HL-60 (cell line): Measurements from ENCODE around the gene PLIN3.

Experiments used
- DNase-seq, 2 experiments: peaks; one replicate each; pipeline ENCODE4 v3.0.0-alpha.2; 2010 to 2020; ENCODE audit warnings: low read depth in 1 of 2, low spot score in 1 of 2
- H3K27ac ChIP-seq: fragments of 250-450 bp; sonication (Bioruptor Pico); replicated peaks from 2 replicates; pipeline ENCODE4 v1.5.1; 2020; ENCODE audit warnings: mild to moderate bottlenecking, moderate library complexity
- H3K27me3 ChIP-seq: fragments of 250-450 bp; sonication (Bioruptor Pico); 2 replicates; pipeline ENCODE4 v1.5.1; 2021; ENCODE audit warnings: mild to moderate bottlenecking, moderate library complexity; ENCODE audit not compliant: insufficient read depth, poor library complexity, severe bottlenecking
- H3K4me3 ChIP-seq: replicated peaks from 2 replicates; pipeline ENCODE4 v1.5.1; 2011; ENCODE audit warnings: mild to moderate bottlenecking, control low read depth, low read length; ENCODE audit not compliant: insufficient read depth
- GABPA ChIP-seq: IDR thresholded peaks from 2 replicates; pipeline ENCODE4 v1.6.1; 2012; ENCODE audit warnings: low read depth
- POLR2AphosphoS5 ChIP-seq: IDR thresholded peaks from 2 replicates; pipeline ENCODE4 v1.6.1; 2012; ENCODE audit warnings: low read depth
- SPI1 ChIP-seq: IDR thresholded peaks from 2 replicates; pipeline ENCODE4 v1.6.1; 2012; ENCODE audit warnings: low read depth, mild to moderate bottlenecking, borderline replicate concordance
- TF ChIP-seq, protein P1 (sequence below): IDR thresholded peaks from one replicate; pipeline ENCODE4 v1.5.1; 2011; ENCODE audit warnings: low read length, control low read depth, inconsistent platforms; ENCODE audit not compliant: insufficient read depth
- TF ChIP-seq, protein P2 (sequence below): IDR thresholded peaks from 2 replicates; pipeline ENCODE4 v1.6.1; 2012; ENCODE audit warnings: low read depth; ENCODE audit not compliant: insufficient replicate concordance

The PLIN3 gene

DNA sequence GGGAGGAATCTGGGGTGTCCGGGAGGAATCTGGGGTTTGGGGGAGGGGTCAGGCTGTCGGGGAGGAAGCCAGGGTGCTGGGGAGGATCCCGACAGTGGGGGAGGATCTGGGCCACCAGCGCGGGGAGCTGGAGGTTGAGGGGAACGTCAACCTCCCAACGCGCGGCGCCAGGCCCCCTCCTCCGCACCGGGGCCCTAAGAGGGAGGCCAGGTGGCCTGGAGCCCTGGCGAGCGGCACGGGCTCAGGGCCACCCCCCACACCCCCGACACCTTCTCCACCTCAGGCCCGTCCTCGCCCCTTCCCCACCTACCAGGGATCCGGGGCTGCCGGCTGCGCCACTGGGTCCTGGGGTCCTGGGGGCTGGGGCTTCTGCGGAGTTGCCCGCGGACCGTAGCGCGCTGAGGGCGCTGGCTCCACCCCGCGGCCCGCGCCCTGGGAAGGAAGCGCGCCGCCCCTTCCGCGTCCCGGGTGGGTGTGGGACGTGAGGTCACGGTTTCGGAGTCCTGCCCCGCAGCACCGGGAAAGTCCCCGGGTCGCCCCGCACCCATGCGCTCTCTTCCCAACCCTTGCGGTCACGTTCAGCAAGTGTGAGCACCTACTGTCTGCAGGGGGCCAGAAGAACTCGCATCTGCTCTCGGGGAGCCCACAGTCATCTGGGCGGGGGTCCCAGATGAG lies 36.0 kb downstream of the PLIN3 start, which contains the start of gene TICAM1:
TICAM1 (minus strand) TSS at position 409 of the 675 bp plus-strand sequence. CDS start 13,335 bp downstream, outside the sequence.
- DNase-seq = peak; percentile 37 to 75

DNA sequence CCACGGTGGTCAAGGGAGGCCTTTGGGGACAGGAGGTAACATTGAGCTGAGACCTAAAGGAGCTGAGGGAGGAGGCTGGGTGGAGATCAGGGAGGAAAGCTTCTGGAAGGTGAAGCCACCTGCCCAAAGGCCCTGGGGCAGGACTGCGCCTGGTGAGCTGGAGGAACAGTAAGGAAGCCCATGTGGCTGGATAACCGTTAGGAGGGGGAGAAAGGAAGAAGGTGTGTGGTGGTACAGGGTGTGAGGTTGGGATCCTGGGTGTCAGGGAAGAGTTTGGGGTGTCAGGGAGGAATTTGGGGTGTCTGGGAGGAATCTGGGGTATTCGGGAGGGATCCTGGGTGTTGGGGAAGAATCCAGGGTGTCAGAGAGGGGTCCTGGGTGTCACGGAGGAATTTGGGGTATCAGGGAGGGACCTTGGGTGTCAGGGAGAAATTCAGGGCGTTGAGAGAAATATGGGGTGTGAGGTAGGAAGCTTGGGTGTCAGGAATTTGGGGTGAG lies 36.6 kb downstream of the PLIN3 start:
- no peak for DNase-seq
- TF ChIP-seq, protein P1, sequence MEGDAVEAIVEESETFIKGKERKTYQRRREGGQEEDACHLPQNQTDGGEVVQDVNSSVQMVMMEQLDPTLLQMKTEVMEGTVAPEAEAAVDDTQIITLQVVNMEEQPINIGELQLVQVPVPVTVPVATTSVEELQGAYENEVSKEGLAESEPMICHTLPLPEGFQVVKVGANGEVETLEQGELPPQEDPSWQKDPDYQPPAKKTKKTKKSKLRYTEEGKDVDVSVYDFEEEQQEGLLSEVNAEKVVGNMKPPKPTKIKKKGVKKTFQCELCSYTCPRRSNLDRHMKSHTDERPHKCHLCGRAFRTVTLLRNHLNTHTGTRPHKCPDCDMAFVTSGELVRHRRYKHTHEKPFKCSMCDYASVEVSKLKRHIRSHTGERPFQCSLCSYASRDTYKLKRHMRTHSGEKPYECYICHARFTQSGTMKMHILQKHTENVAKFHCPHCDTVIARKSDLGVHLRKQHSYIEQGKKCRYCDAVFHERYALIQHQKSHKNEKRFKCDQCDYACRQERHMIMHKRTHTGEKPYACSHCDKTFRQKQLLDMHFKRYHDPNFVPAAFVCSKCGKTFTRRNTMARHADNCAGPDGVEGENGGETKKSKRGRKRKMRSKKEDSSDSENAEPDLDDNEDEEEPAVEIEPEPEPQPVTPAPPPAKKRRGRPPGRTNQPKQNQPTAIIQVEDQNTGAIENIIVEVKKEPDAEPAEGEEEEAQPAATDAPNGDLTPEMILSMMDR = no peak
- TF ChIP-seq, protein P2, sequence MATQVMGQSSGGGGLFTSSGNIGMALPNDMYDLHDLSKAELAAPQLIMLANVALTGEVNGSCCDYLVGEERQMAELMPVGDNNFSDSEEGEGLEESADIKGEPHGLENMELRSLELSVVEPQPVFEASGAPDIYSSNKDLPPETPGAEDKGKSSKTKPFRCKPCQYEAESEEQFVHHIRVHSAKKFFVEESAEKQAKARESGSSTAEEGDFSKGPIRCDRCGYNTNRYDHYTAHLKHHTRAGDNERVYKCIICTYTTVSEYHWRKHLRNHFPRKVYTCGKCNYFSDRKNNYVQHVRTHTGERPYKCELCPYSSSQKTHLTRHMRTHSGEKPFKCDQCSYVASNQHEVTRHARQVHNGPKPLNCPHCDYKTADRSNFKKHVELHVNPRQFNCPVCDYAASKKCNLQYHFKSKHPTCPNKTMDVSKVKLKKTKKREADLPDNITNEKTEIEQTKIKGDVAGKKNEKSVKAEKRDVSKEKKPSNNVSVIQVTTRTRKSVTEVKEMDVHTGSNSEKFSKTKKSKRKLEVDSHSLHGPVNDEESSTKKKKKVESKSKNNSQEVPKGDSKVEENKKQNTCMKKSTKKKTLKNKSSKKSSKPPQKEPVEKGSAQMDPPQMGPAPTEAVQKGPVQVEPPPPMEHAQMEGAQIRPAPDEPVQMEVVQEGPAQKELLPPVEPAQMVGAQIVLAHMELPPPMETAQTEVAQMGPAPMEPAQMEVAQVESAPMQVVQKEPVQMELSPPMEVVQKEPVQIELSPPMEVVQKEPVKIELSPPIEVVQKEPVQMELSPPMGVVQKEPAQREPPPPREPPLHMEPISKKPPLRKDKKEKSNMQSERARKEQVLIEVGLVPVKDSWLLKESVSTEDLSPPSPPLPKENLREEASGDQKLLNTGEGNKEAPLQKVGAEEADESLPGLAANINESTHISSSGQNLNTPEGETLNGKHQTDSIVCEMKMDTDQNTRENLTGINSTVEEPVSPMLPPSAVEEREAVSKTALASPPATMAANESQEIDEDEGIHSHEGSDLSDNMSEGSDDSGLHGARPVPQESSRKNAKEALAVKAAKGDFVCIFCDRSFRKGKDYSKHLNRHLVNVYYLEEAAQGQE = no peak
- no peak overlapping the region for H3K27ac ChIP-seq
- peak overlapping the region; percentile 82 for H3K4me3 ChIP-seq
- H3K27me3 ChIP-seq = no peaks in the 10 kb centered on the region

More for the DNA sequence above, 36.0 kb downstream of the PLIN3 start, which contains the start of gene TICAM1:
- no peaks in the 10 kb centered on the region for H3K27me3 ChIP-seq
- TF ChIP-seq, protein P1 = no peak
- TF ChIP-seq POLR2AphosphoS5 (peak; percentile 54; the same call in 1 of the 2 replicates), GABPA (no peak), SPI1 (no peak; the same call in 1 of the 2 replicates)
- H3K27ac ChIP-seq = peak within 1 kb of the TSS; percentile 63
- peak within 1 kb of the TSS; percentile 82 for H3K4me3 ChIP-seq

DNA sequence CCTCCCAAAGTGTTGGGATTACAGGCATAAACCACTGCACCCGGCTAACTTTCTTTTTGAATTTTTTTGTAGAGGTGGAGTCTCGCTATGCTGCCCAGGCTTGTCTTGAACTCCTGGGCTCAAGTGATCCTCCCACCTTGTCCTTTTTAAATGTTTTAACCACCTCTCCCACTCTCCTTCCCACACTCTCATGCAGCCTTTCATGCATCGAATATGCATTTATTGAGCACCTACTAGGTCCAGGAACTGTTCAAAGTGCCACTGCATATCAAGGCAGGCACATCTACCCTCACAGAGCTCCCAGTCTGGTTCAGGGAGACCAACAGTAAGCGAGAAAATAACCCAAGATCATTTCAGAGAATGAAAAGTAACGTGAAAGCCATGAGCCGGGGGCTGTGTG lies 37.1 kb downstream of the PLIN3 start:
- Histone ChIP-seq H3K27me3 (no peaks in the 10 kb centered on the region), H3K27ac (no peak overlapping the region), H3K4me3 (no peak overlapping the region)
- TF ChIP-seq, protein P2 = no peak
- TF ChIP-seq, protein P1 = no peak
- TF ChIP-seq GABPA = no peak
- no peak for TF ChIP-seq POLR2AphosphoS5
- no peak for TF ChIP-seq SPI1
- DNase-seq = no peak
